Kasumi-1 (cell line): ENCODE measurements around the gene KCNK15.

Experiments used
- DNase-seq, 2 experiments: peaks; one replicate each; lab custom pipeline; 2025; lab: John Stamatoyannopoulos, UW

KCNK15 gene

DNA sequence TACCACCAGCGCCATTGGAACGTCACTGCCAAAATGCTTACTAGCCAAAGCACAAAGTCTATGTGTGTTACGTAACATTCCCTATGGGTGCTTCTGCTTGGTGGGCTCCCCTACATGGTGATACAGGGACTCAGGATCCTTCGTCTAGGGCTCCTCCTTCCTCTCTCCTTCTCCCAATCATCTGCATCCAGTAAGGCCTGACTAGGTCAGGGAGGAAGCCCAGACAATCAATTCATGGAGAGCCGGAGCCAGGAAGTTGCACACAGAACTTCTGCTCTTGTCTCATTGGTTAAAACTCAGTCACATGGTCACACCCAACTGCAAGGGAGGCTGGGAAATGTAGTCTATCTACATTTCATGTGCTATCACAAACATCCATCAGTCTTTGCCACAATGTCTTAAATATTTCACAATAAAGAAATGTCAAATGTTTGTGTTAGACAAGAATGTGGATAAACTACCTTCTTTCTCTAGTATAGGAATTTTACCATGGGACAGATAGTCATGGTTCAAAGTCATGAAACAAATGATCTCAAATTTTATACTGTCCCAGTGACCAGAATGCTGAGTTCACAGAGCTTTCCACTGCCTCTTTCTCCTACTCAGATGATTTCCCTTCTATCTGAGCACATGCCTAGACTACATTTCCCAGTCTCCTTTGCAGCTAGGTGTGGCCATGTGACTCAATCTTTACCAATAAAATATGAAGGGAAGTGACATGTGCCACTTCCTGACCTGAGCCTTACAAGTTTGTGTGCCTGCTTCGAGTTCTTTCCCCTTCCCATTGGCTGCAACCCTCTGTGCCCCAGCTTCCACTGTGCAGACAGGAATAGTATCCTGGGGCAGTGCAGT, 9.3 kb upstream of the KCNK15 start:
- DNase-seq, result peak; percentile 84 to 89

- DNase-seq, result no peak
Measured at GRCh38 chr20:44737116-44737515, 8.5 kb upstream of the KCNK15 start.

GRCh38 chr20:44738813-44739477, 6.7 kb upstream of the KCNK15 start:
- DNase-seq, result peak; percentile 10 to 31

DNA sequence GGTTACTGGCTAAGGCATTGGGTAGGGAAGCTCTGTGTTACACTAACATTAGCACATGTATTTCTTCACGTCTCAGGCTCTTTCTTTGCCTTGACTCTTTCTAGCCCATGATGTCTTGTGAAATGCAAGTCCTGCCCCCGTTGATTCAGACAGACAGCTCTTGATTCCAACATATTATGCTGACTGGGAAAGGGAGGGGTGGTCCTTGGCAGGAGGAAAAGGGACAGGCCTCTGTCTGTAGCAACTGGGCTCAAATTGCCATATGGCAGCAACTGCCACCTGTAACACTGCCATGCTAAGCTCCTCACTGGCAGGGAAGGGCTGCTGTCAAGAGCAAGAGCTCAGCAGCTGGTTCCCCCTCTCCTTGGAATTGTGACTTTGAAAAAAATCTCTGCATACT, 5.7 kb upstream of the KCNK15 start:
- DNase-seq, result no peak

DNA sequence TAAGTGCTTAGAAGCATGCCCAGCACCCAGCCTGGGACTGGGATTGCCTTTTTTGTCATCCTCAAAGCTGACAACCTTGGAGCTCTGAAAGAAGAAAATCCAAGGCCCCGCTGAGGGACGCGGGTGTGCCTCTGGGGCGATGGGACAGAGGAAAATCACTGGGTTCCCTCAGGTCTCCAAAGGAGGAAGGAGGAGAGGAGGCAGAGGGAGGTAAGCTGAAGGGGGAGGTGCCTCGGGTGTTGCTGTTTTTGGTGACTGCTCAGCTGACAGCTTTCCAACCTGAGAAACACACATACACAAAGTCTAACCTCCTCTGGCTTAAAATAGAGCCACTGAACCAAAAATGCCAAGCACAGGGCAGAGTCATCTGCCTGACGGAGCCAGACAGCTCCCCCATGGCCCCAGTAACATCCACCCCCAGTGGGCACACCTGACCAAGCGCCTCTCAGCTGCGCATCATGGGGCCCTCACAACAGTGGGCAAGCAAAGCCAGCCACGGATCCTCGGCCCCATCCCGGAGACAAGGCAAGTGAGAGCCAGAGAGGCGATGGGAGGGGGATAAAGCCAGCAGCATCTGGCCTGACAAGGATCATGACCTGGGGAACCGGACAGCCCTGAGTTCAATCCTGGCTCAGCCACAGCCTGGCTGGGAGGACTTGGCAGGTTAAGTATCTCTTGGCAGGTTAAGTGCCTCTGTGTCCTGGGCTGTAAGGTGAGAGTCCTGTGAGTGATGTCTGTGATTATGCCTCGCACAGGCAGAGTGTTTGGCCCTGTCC, 3.2 kb upstream of the KCNK15 start:
- no peak for DNase-seq

GRCh38 chr20:44743080-44743701, 2.5 kb upstream of the KCNK15 start:
- no peak for DNase-seq

- no peak for DNase-seq
Measured at GRCh38 chr20:44743916-44744655, 1.6 kb upstream of the KCNK15 start.

DNA sequence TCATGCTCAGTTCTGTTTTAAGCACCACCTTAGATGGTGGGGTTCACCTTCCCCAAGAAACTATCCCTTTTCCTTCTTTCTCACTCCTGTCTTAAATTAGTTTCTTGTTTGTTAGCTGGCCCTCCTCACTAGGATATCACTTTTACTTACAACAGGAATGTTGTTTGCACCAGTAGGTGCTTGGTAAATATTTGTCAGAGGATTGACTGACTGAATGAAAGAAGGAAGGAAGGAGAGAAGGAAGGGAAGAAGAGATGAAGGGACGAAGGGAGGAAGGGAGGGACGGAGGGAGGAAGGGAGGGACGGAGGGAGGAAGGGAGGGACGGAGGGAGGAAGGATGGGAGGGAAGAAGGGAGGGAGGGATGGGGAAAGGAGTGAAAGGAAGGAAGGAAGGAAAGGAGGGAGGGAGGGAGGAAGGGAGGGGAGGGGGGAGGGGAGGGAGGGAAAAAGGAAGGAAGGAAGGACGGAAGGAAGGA, 505 bp upstream of the KCNK15 start:
- DNase-seq, result no peak

DNA sequence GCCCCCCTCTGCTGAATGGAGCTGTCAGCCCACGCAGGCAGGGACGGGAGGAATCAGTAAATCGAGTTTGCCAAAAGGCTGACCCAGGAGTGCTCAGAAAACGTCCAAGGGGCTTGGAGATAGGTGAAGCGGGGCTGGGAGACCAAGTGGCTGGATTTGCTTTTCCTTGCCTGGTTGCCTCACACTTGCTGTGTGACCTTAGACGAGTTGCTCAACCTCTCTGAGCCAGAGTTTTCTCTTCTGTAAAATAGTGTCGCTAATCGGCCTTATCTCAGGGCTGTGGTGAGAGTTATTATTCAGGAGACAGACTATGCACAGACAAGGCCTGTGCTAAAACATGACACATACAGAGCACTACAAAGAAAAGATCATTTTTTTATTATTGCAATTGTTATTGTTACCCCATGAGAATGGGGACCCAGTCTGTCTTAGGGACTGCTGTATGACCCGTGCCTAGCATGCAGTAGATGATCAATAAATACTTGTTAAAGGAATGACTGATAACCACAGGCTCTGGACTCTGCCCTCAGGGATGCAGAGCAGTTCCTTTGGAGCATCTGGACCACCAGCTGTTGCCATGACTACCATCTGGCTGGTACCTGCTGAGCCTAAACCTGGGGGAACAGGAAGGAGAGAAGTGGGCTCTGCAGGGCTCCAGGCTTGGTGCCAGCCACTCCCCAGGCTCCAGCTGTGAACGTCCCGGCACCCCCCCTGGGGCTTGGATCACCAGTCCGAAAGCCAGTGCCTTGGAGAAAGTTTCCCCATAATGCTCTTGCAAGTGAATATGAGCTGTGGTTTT, 901 bp downstream of the KCNK15 start:
- no peak for DNase-seq

- DNase-seq, result peak; percentile 50 to 61
Measured at GRCh38 chr20:44747166-44748004, 1.7 kb downstream of the KCNK15 start.

DNA sequence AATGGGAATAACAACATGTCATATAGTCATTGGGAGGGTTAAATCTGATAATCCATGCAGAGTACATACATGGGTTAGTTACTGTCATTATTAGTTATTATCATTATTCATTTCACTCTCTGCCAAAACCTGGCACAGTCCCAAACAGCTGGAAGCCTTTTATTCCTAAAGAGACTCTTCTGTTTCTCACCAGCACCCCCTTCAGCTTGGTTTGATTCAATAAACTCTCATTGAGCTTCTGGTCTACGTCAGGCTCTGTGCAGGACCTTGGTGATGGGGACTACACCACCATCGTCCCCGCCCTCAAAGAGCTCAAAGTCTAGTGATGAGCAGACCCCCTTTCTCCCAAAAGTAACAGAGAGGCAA, 2.3 kb downstream of the KCNK15 start:
- DNase-seq, result no peak

DNA sequence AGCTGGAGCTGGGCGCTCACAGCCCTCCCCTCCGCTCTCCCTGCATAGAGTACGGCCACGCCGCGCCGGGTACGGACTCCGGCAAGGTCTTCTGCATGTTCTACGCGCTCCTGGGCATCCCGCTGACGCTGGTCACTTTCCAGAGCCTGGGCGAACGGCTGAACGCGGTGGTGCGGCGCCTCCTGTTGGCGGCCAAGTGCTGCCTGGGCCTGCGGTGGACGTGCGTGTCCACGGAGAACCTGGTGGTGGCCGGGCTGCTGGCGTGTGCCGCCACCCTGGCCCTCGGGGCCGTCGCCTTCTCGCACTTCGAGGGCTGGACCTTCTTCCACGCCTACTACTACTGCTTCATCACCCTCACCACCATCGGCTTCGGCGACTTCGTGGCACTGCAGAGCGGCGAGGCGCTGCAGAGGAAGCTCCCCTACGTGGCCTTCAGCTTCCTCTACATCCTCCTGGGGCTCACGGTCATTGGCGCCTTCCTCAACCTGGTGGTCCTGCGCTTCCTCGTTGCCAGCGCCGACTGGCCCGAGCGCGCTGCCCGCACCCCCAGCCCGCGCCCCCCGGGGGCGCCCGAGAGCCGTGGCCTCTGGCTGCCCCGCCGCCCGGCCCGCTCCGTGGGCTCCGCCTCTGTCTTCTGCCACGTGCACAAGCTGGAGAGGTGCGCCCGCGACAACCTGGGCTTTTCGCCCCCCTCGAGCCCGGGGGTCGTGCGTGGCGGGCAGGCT, 4.6 kb downstream of the KCNK15 start:
- no peak for DNase-seq

GRCh38 chr20:44752099-44752931, 6.7 kb downstream of the KCNK15 start:
- DNase-seq, result no peak

- no peak for DNase-seq
Measured at GRCh38 chr20:44754554-44754953, 8.9 kb downstream of the KCNK15 start.

DNA sequence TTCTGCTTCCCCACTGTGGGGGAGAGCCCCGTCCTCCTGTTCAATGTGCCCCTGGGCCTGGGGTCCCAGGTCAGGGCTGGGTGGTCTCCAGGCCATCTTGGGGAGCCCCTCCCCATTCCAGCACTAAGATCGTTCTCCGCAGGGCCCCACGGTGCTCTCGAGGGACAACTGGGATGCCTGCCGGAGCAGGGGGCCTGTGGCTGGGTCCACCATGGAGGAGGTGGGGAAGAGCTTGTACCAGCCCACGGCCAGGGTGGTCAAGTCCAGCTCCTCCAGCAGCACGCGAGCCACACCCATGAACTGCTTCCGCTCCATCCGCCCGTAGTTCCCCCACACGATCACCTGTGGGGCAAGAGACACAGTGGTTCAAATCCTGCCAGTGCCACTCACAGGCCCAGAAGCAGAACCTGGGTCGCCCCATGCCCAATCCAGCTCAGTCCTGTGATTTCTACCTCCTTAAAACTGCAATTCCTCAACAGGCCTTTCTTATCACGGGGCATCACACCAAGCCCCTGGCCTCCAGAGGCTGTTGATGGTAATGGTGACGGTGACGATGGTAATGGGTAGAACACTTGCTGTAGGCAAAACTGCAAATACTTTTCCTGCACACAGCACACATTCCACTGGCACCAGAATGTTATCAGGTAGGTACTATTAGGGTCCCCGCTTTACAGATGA, 10.5 kb downstream of the KCNK15 start:
- DNase-seq, result no peak

- no peak for DNase-seq
Measured at GRCh38 chr20:44756956-44757355, 11.3 kb downstream of the KCNK15 start.
